ENCODE results near the gene TSPAN14. TPM values are rescaled to one million over a fixed set of nuclear protein-coding genes. Genes with fewer than 3 reads are reported as not detected.

Gene TSPAN14
- total RNA-seq, 2 experiments from 2014 or later = 109 to 117 TPM

GRCh38 chr10:80464557-80465450 is 10.7 kb downstream of the TSPAN14 start:
- CTCF ChIA-PET = interaction anchor here (1.3 to 35.6 kb wide), 6 partner anchors 6 to 41 kb away, joined by 4 to 1113 read pairs (median 63); no protein-coding TSS in a partner anchor
- Mint-ChIP-seq H3K27ac (peak overlapping the region; percentile 90), H3K36me3 (ENCODE audit: low read depth) (peaks cover 57% of the 10 kb centered on the region), H3K27me3 (ENCODE audit: low read depth) (no peaks in the 10 kb centered on the region), H3K4me1 (ENCODE audit: low read depth) (peaks cover 98% of the 10 kb centered on the region), H3K4me3 (peak overlapping the region; percentile 68), H3K9me3 (ENCODE audit: insufficient read depth) (no peaks in the 10 kb centered on the region)
- ATAC-seq (peak; percentile 16), DNase-seq (no peak)
- POLR2A ChIA-PET = interaction anchor here (0.7 to 7.8 kb wide), 6 partner anchors 8 to 40 kb away, joined by 3 to 67 read pairs (median 7); no protein-coding TSS in a partner anchor

GRCh38 chr10:80465451-80465835 is 11.3 kb downstream of the TSPAN14 start:
- Mint-ChIP-seq H3K4me3 (peak overlapping the region; percentile 68), H3K27me3 (ENCODE audit: low read depth) (no peaks in the 10 kb centered on the region), H3K9me3 (ENCODE audit: insufficient read depth) (no peaks in the 10 kb centered on the region), H3K27ac (peak overlapping the region; percentile 90), H3K4me1 (ENCODE audit: low read depth) (peaks cover 97% of the 10 kb centered on the region), H3K36me3 (ENCODE audit: low read depth) (peaks cover 60% of the 10 kb centered on the region)
- POLR2A ChIA-PET = interaction anchor here (0.8 to 8.0 kb wide), 5 partner anchors 8 to 40 kb away, joined by 3 to 86 read pairs (median 10); partner anchors contain the start of gene TSPAN14
- ATAC-seq (peak; percentile 7), DNase-seq (no peak)
- CTCF ChIA-PET = interaction anchor here (0.9 to 35.6 kb wide), 7 partner anchors 5 to 71 kb away, joined by 3 to 1113 read pairs (median 4); no protein-coding TSS in a partner anchor

- no peaks in the 10 kb centered on the region for H3K27me3 Mint-ChIP-seq (ENCODE audit: low read depth)
- ChIA-PET POLR2A (interaction anchor here (0.8 to 8.0 kb wide), 5 partner anchors 8 to 39 kb away, joined by 3 to 86 read pairs (median 10); partner anchors contain the start of gene TSPAN14), CTCF (interaction anchor here (0.9 to 35.6 kb wide), 10 partner anchors 6 to 71 kb away, joined by 3 to 1113 read pairs (median 4); no protein-coding TSS in a partner anchor)
- peak overlapping the region; percentile 68 for H3K4me3 Mint-ChIP-seq
- DNase-seq = peak; percentile 66
- peaks cover 60% of the 10 kb centered on the region for H3K36me3 Mint-ChIP-seq (ENCODE audit: low read depth)
- peak overlapping the region; percentile 90 for H3K27ac Mint-ChIP-seq
- ATAC-seq = peak; percentile 65
- no peaks in the 10 kb centered on the region for H3K9me3 Mint-ChIP-seq (ENCODE audit: insufficient read depth)
- H3K4me1 Mint-ChIP-seq (ENCODE audit: low read depth) = peaks cover 97% of the 10 kb centered on the region
These were observed 11.9 kb downstream of the TSPAN14 start for GRCh38 chr10:80465839-80466590.

- DNase-seq (no peak), ATAC-seq (no peak)
- H3K27ac Mint-ChIP-seq = peak overlapping the region; percentile 90
- CTCF ChIA-PET = interaction anchor here (1.3 to 35.6 kb wide), 9 partner anchors 6 to 64 kb away, joined by 3 to 1113 read pairs (median 5); no protein-coding TSS in a partner anchor
- H3K9me3 Mint-ChIP-seq (ENCODE audit: insufficient read depth) = no peaks in the 10 kb centered on the region
- H3K4me3 Mint-ChIP-seq = peak overlapping the region; percentile 72
- no peaks in the 10 kb centered on the region for H3K27me3 Mint-ChIP-seq (ENCODE audit: low read depth)
- H3K4me1 Mint-ChIP-seq (ENCODE audit: low read depth) = peaks cover 97% of the 10 kb centered on the region
- POLR2A ChIA-PET = interaction anchor here (1.2 to 8.0 kb wide), 7 partner anchors 9 to 38 kb away, joined by 3 to 86 read pairs (median 10); partner anchors contain the start of gene TSPAN14
- peaks cover 60% of the 10 kb centered on the region for H3K36me3 Mint-ChIP-seq (ENCODE audit: low read depth)
These were observed 12.7 kb downstream of the TSPAN14 start for GRCh38 chr10:80466724-80467326.

GRCh38 chr10:80468002-80468401 is 13.9 kb downstream of the TSPAN14 start:
- H3K36me3 Mint-ChIP-seq (ENCODE audit: low read depth) = peaks cover 60% of the 10 kb centered on the region
- H3K27me3 Mint-ChIP-seq (ENCODE audit: low read depth) = no peaks in the 10 kb centered on the region
- peak overlapping the region; percentile 72 for H3K4me3 Mint-ChIP-seq
- ATAC-seq (peak; percentile 59), DNase-seq (peak; percentile 76)
- H3K9me3 Mint-ChIP-seq (ENCODE audit: insufficient read depth) = no peaks in the 10 kb centered on the region
- peaks cover 98% of the 10 kb centered on the region for H3K4me1 Mint-ChIP-seq (ENCODE audit: low read depth)
- POLR2A ChIA-PET = interaction anchor here (1.2 to 8.0 kb wide), 7 partner anchors 10 to 43 kb away, joined by 3 to 86 read pairs (median 7); partner anchors contain the start of gene TSPAN14
- CTCF ChIA-PET = interaction anchor here (0.6 to 35.6 kb wide), 10 partner anchors 8 to 90 kb away, joined by 3 to 1113 read pairs (median 4); no protein-coding TSS in a partner anchor
- H3K27ac Mint-ChIP-seq = peak overlapping the region; percentile 90

GRCh38 chr10:80468806-80469421 is 14.8 kb downstream of the TSPAN14 start:
- ATAC-seq (peak; percentile 10), DNase-seq (peak; percentile 55)
- H3K9me3 Mint-ChIP-seq (ENCODE audit: insufficient read depth) = no peaks in the 10 kb centered on the region
- peaks cover 58% of the 10 kb centered on the region for H3K36me3 Mint-ChIP-seq (ENCODE audit: low read depth)
- H3K4me1 Mint-ChIP-seq (ENCODE audit: low read depth) = peaks cover 98% of the 10 kb centered on the region
- peak overlapping the region; percentile 90 for H3K27ac Mint-ChIP-seq
- H3K4me3 Mint-ChIP-seq = peak overlapping the region; percentile 72
- POLR2A ChIA-PET = interaction anchor here (1.4 to 8.0 kb wide), 6 partner anchors 11 to 43 kb away, joined by 4 to 86 read pairs (median 8); partner anchors contain the start of gene TSPAN14
- CTCF ChIA-PET = interaction anchor here (1.4 to 35.6 kb wide), 5 partner anchors 9 to 63 kb away, joined by 4 to 1113 read pairs (median 114); no protein-coding TSS in a partner anchor
- no peaks in the 10 kb centered on the region for H3K27me3 Mint-ChIP-seq (ENCODE audit: low read depth)

- Mint-ChIP-seq H3K36me3 (ENCODE audit: low read depth) (peaks cover 66% of the 10 kb centered on the region), H3K27me3 (ENCODE audit: low read depth) (no peaks in the 10 kb centered on the region), H3K4me3 (no peak overlapping the region), H3K27ac (peak overlapping the region; percentile 62), H3K4me1 (ENCODE audit: low read depth) (peaks cover 97% of the 10 kb centered on the region), H3K9me3 (ENCODE audit: insufficient read depth) (no peaks in the 10 kb centered on the region)
- ATAC-seq (no peak), DNase-seq (no peak)
- POLR2A ChIA-PET = interaction anchor here (1.0 to 8.0 kb wide), 3 partner anchors 13 to 39 kb away, joined by 3 to 86 read pairs (median 3); partner anchors contain the start of gene TSPAN14
- CTCF ChIA-PET = interaction anchor here (1.0 to 35.6 kb wide), 7 partner anchors 10 to 66 kb away, joined by 3 to 1113 read pairs (median 40); no protein-coding TSS in a partner anchor
These were observed 16.2 kb downstream of the TSPAN14 start for GRCh38 chr10:80470266-80470665.

GRCh38 chr10:80471001-80471400 is 16.9 kb downstream of the TSPAN14 start:
- peak overlapping the region; percentile 43 for H3K4me3 Mint-ChIP-seq
- H3K27ac Mint-ChIP-seq = peak overlapping the region; percentile 77
- POLR2A ChIA-PET = interaction anchor here (1.0 to 8.0 kb wide), 5 partner anchors 8 to 38 kb away, joined by 3 to 86 read pairs (median 3); partner anchors contain the start of gene TSPAN14
- no peaks in the 10 kb centered on the region for H3K27me3 Mint-ChIP-seq (ENCODE audit: low read depth)
- H3K9me3 Mint-ChIP-seq (ENCODE audit: insufficient read depth) = no peaks in the 10 kb centered on the region
- H3K36me3 Mint-ChIP-seq (ENCODE audit: low read depth) = peaks cover 67% of the 10 kb centered on the region
- CTCF ChIA-PET = interaction anchor here (1.0 to 35.6 kb wide), 6 partner anchors 11 to 35 kb away, joined by 3 to 1113 read pairs (median 77); no protein-coding TSS in a partner anchor
- DNase-seq = no peak
- peak; percentile 9 for ATAC-seq
- H3K4me1 Mint-ChIP-seq (ENCODE audit: low read depth) = peaks cover 96% of the 10 kb centered on the region

- no peaks in the 10 kb centered on the region for H3K9me3 Mint-ChIP-seq (ENCODE audit: insufficient read depth)
- peaks cover 69% of the 10 kb centered on the region for H3K36me3 Mint-ChIP-seq (ENCODE audit: low read depth)
- no peaks in the 10 kb centered on the region for H3K27me3 Mint-ChIP-seq (ENCODE audit: low read depth)
- no peak for DNase-seq
- H3K4me1 Mint-ChIP-seq (ENCODE audit: low read depth) = peaks cover 88% of the 10 kb centered on the region
- POLR2A ChIA-PET = interaction anchor here (0.7 to 8.0 kb wide), 6 partner anchors 8 to 34 kb away, joined by 3 to 86 read pairs (median 4); partner anchors contain the start of gene TSPAN14
- peak overlapping the region; percentile 77 for H3K27ac Mint-ChIP-seq
- CTCF ChIA-PET = interaction anchor here (0.6 to 35.6 kb wide), 7 partner anchors 11 to 89 kb away, joined by 3 to 1113 read pairs (median 40); no protein-coding TSS in a partner anchor
- ATAC-seq = peak; percentile 21
- H3K4me3 Mint-ChIP-seq = peak overlapping the region; percentile 43
These were observed 17.7 kb downstream of the TSPAN14 start for GRCh38 chr10:80471715-80472233.

All from activated CD8-positive, alpha-beta T cell treated with anti-CD3 and anti-CD28 coated beads, Interleukin-2, amount 10 ng/mL, durations not matched to agents 7 days and 5 days (primary cell).